GM12878 (cell line): ENCODE measurements around the gene TM9SF4. TPM values are rescaled to one million over a fixed set of nuclear protein-coding genes. Genes with fewer than 3 reads are reported as not detected.

Experiments used
- ATAC-seq: fragments of 200-7000 bp; cut with Tn5 transposase; 3 replicates; pipeline ENCODE4 v1.9.1; 2020; ENCODE audit warnings: mild to moderate bottlenecking, moderate library complexity
- BruUV-seq: library from RNA; stranded (reverse); fragments of 400-500 nt; replicated peaks from 2 replicates; lab custom pipeline; 2021; lab: Mats Ljungman, UMichigan
- CTCF ChIA-PET: fragments of 300-600 bp; sonication (Branson Sonifier 250); formaldehyde crosslinking; extraction: SDS; loops from one replicate; lab custom pipeline; 2021; ENCODE audit warnings: inconsistent platforms; lab: Yijun Ruan, JAX
- POLR2A ChIA-PET: fragments of 350-600 bp; formaldehyde crosslinking; extraction: SDS; loops from one replicate; lab custom pipeline; 2021; ENCODE audit warnings: inconsistent platforms; lab: Charles Lee
- RAD21 ChIA-PET: fragments of 300-600 bp; sonication (Branson Sonifier 250); formaldehyde crosslinking; loops from one replicate; lab custom pipeline; 2023; ENCODE audit warnings: antibody characterized with exemption; ENCODE audit not compliant: unreplicated experiment; lab: Charles Lee
- SMC1A ChIA-PET: fragments of 300-600 bp; sonication (Branson Sonifier 250); formaldehyde crosslinking; loops from one replicate; lab custom pipeline; 2023; ENCODE audit not compliant: unreplicated experiment, uncharacterized antibody; lab: Charles Lee
- DNase-seq: peaks from one replicate; pipeline ENCODE4 v3.0.0-alpha.2; 2011; ENCODE audit warnings: low read depth, low spot score
- FAIRE-seq: peaks from 3 replicates; lab custom pipeline; 2011; peaks lifted over from hg19 to GRCh38; lab: Jason Lieb, UNC
- H2AFZ ChIP-seq: 2 replicates; pipeline ENCODE4 v1.6.0; 2011; ENCODE audit warnings: low read depth, low read length, control low read depth; ENCODE audit not compliant: control insufficient read depth
- H3K27ac ChIP-seq: 2 replicates; pipeline ENCODE4 v1.5.1; 2011; ENCODE audit warnings: control low read depth; ENCODE audit not compliant: control insufficient read depth, insufficient read depth
- H3K27me3 ChIP-seq, 2 experiments: replicated peaks in 1 of 2; 2 replicates each; pipeline versions ENCODE4 v1.6.0 to v1.6.1; 2011; ENCODE audit warnings: low read length in 1 of 2; ENCODE audit not compliant: control insufficient read depth in 2 of 2, insufficient read depth in 2 of 2
- H3K36me3 ChIP-seq, 2 experiments: 2 replicates each; pipeline ENCODE4 v1.5.1; 2011; ENCODE audit warnings: low read length in 1 of 2; ENCODE audit not compliant: control insufficient read depth in 2 of 2, insufficient read depth in 2 of 2
- H3K4me1 ChIP-seq: 2 replicates; pipeline ENCODE4 v1.6.1; 2011; ENCODE audit warnings: mild to moderate bottlenecking, low read length, moderate library complexity, mixed read lengths; ENCODE audit not compliant: control insufficient read depth, insufficient read depth
- H3K4me2 ChIP-seq: 2 replicates; pipeline ENCODE4 v1.6.0; 2011; ENCODE audit warnings: control low read depth; ENCODE audit not compliant: control insufficient read depth, insufficient read depth
- H3K4me3 ChIP-seq: fragments of 200-600 bp; sonication (generic); 2 replicates; pipeline ENCODE4 v1.5.1; 2016
- H3K79me2 ChIP-seq: 2 replicates; pipeline ENCODE4 v1.6.0; 2011; ENCODE audit warnings: low read length; ENCODE audit not compliant: control insufficient read depth, insufficient read depth
- H3K9ac ChIP-seq: 2 replicates; pipeline ENCODE4 v1.8.0; 2011; ENCODE audit warnings: low read length, control low read depth, mixed read lengths; ENCODE audit not compliant: control insufficient read depth, insufficient read depth
- H3K9me3 ChIP-seq: replicated peaks from 3 replicates; pipeline ENCODE4 v1.5.1; 2011; ENCODE audit warnings: mild to moderate bottlenecking, low read length; ENCODE audit not compliant: control insufficient read depth, insufficient read depth
- H4K20me1 ChIP-seq: 2 replicates; pipeline ENCODE4 v1.6.0; 2011; ENCODE audit not compliant: control insufficient read depth, insufficient read depth
- E2F4 ChIP-seq: IDR thresholded peaks from 2 replicates; pipeline ENCODE4 v1.6.1; 2012; ENCODE audit warnings: low read depth, low read length, improper control_type of control experiment
- ETV6 ChIP-seq, 2 experiments: fragments of 450-650 bp in 1 of 2; IDR thresholded peaks in 1 of 2; conservative IDR thresholded peaks in 1 of 2; 2 replicates each; pipeline ENCODE4 v1.6.1; 2014; ENCODE audit warnings: antibody characterized with exemption in 1 of 2, borderline replicate concordance in 1 of 2, low read depth in 1 of 2, mild to moderate bottlenecking in 1 of 2, moderate library complexity in 1 of 2
- HCFC1 ChIP-seq: fragments of 150-350 bp; IDR thresholded peaks from 2 replicates; pipeline ENCODE4 v1.6.1; 2014; ENCODE audit warnings: low read length
- KLF5 ChIP-seq: fragments of 450-650 bp; IDR thresholded peaks from 2 replicates; pipeline ENCODE4 v1.6.1; 2014; ENCODE audit warnings: mild to moderate bottlenecking; ENCODE audit not compliant: partially characterized antibody
- MTA3 ChIP-seq: IDR thresholded peaks from 2 replicates; pipeline ENCODE4 v1.6.1; 2012; ENCODE audit warnings: low read length, inconsistent platforms, borderline replicate concordance
- MYC ChIP-seq: IDR thresholded peaks from 2 replicates; pipeline ENCODE4 v1.6.1; 2011; ENCODE audit warnings: mild to moderate bottlenecking, low read length, moderate library complexity, inconsistent platforms; ENCODE audit not compliant: insufficient read depth, insufficient replicate concordance, insufficient read length, severe bottlenecking
- SIX5 ChIP-seq: IDR thresholded peaks from 2 replicates; pipeline ENCODE4 v1.6.1; 2011; ENCODE audit warnings: mild to moderate bottlenecking, low read depth, low read length, moderate library complexity; ENCODE audit not compliant: severe bottlenecking
- SUZ12 ChIP-seq: fragments of 200-600 bp; sonication (generic); IDR thresholded peaks from one replicate; pipeline ENCODE4 v1.6.1; 2018; ENCODE audit warnings: antibody characterized with exemption, mild to moderate bottlenecking; ENCODE audit not compliant: unreplicated experiment
- USF1 ChIP-seq: IDR thresholded peaks from 2 replicates; pipeline ENCODE4 v1.6.1; 2011; ENCODE audit warnings: borderline replicate concordance, low read depth, mild to moderate bottlenecking, moderate library complexity, mixed read lengths, low read length; ENCODE audit not compliant: insufficient read depth; ENCODE audit errors: extremely low read length
- WGBS: methylation state at CpG from one replicate; pipeline ENCODE4 v1.1.6; 2016; ENCODE audit warnings: low lambda C conversion rate; ENCODE audit not compliant: insufficient replicate concordance, insufficient coverage; ENCODE audit errors: missing lambda C conversion rate; 5-methylcytosine and 5-hydroxymethylcytosine counted together
- in situ Hi-C: fragments of 300-500 bp; cut with MboI; formaldehyde crosslinking; loops from 9 replicates; pipeline ENCODE4 v1.14.3; 2018; ENCODE audit warnings: mixed read lengths
- intact Hi-C: fragments of 100-400 bp; cut with micrococcal nuclease; formaldehyde crosslinking; loops from one replicate; pipeline ENCODE4 v1.14.2; 2022; ENCODE audit not compliant: unreplicated experiment
- polyA plus RNA-seq, 11 experiments: library from polyadenylated mRNA; depleted of rRNA in 4 of 11; unstranded in 6 of 11; stranded (reverse) in 5 of 11; fragments of >200 nt; fragmentation: Nextera tagmentation in 4 of 11; fragmentation: Illumina TruSeq in 1 of 11; extraction: Ambion mirVana in 4 of 11; extraction: Trizol in 1 of 11; gene quantifications; 1 replicate in 1 of 11; 2 replicates in 10 of 11; pipeline versions ENCODE4 v1.2.1 to v1.2.3, GENCODE V29; 2011 to 2016; ENCODE audit warnings: inconsistent platforms in 2 of 11, missing spikeins in 2 of 11, low read depth in 1 of 11
- total RNA-seq, 4 experiments: library from RNA; depleted of rRNA in 3 of 4; stranded (reverse); fragments of >200 nt in 3 of 4; fragmentation: Illumina TruSeq in 1 of 4; extraction: Trizol in 1 of 4; gene quantifications; 2 replicates each; pipeline versions ENCODE4 v1.2.1 to v1.2.3, GENCODE V29; 2013 to 2021
- TF ChIP-seq, protein P1 (sequence below): fragments of 450-650 bp; formaldehyde crosslinking; IDR thresholded peaks from 2 replicates; pipeline ENCODE4 v1.5.0; 2022; ENCODE audit warnings: mild to moderate bottlenecking, missing genetic modification characterization
- TF ChIP-seq, protein P2 (sequence below): fragments of 450-650 bp; IDR thresholded peaks from 2 replicates; pipeline ENCODE4 v1.6.1; 2017; ENCODE audit warnings: antibody characterized with exemption, mild to moderate bottlenecking, moderate library complexity
- TF ChIP-seq, protein P3 (sequence below): IDR thresholded peaks from 2 replicates; pipeline ENCODE4 v1.6.1; 2011; ENCODE audit warnings: low read depth, mild to moderate bottlenecking, low read length, moderate library complexity, borderline replicate concordance; ENCODE audit errors: extremely low read depth

The TM9SF4 gene
- total and polyA plus RNA-seq, 10 of the 15 experiments (the other 5 are each of a cell fraction or from before 2014, with no cell fraction given), result 8.5 to 47.8 (median 24.3) TPM

DNA sequence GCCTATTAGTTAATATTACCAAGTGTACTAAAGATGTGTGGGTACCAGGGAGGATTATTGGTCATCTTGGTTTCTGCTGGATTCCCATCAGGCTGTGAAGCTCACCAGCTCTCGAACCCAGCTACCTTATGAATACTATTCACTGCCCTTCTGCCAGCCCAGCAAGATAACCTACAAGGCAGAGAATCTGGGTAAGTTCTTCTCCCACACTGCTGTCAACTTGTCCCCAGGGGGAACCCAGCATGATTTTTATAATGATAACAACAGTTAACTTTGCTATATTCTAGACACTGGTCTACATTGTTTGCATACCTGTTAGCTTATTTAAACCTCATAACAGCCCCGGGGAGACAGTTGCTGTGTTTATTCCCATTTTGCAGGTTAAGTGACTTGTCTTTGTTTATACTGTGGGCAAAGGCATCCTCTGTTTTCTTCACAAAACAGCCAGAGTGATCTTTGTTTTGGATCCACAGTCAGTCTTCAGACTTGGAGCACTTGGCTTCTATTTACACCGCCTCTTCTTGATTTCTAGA is 26.5 kb downstream of the TM9SF4 start:
- FAIRE-seq (no peak), DNase-seq (no peak), ATAC-seq (no peak)
- ChIA-PET SMC1A (no interaction called here), CTCF (interaction anchor here (0.7 to 1.4 kb wide), 2 partner anchors 17 to 101 kb away, joined by 3 to 5 read pairs; no protein-coding TSS in a partner anchor), RAD21 (interaction anchor here (1.2 kb wide), 1 partner anchor 11 kb away, joined by 3 read pairs; no protein-coding TSS in a partner anchor), POLR2A (no interaction called here)
- Histone ChIP-seq H3K4me3 (no peak overlapping the region), H4K20me1 (no peaks in the 10 kb centered on the region; the same call in 1 of the 2 replicates), H2AFZ (no peak overlapping the region), H3K9ac (no peak overlapping the region), H3K36me3 (peaks cover 9 to 40% of the 10 kb centered on the region in 2 experiments), H3K9me3 (no peaks in the 10 kb centered on the region), H3K27ac (no peak overlapping the region), H3K4me2 (no peak overlapping the region), H3K27me3 (no peaks in the 10 kb centered on the region), H3K79me2 (peaks cover 21% of the 10 kb centered on the region), H3K4me1 (peaks cover 20% of the 10 kb centered on the region)
- intact Hi-C loops (no loop called here), in situ Hi-C loops (no loop called here)
- no TSS peak for BruUV-seq
- WGBS, result 83% methylated on average over 3 of the region's 3 CpGs
- no peak for TF ChIP-seq SUZ12
- no peak for TF ChIP-seq SIX5
- TF ChIP-seq, protein P1, sequence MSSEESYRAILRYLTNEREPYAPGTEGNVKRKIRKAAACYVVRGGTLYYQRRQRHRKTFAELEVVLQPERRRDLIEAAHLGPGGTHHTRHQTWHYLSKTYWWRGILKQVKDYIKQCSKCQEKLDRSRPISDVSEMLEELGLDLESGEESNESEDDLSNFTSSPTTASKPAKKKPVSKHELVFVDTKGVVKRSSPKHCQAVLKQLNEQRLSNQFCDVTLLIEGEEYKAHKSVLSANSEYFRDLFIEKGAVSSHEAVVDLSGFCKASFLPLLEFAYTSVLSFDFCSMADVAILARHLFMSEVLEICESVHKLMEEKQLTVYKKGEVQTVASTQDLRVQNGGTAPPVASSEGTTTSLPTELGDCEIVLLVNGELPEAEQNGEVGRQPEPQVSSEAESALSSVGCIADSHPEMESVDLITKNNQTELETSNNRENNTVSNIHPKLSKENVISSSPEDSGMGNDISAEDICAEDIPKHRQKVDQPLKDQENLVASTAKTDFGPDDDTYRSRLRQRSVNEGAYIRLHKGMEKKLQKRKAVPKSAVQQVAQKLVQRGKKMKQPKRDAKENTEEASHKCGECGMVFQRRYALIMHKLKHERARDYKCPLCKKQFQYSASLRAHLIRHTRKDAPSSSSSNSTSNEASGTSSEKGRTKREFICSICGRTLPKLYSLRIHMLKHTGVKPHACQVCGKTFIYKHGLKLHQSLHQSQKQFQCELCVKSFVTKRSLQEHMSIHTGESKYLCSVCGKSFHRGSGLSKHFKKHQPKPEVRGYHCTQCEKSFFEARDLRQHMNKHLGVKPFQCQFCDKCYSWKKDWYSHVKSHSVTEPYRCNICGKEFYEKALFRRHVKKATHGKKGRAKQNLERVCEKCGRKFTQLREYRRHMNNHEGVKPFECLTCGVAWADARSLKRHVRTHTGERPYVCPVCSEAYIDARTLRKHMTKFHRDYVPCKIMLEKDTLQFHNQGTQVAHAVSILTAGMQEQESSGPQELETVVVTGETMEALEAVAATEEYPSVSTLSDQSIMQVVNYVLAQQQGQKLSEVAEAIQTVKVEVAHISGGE (CRISPR knock-in tag), result no peak
- TF ChIP-seq, protein P2, sequence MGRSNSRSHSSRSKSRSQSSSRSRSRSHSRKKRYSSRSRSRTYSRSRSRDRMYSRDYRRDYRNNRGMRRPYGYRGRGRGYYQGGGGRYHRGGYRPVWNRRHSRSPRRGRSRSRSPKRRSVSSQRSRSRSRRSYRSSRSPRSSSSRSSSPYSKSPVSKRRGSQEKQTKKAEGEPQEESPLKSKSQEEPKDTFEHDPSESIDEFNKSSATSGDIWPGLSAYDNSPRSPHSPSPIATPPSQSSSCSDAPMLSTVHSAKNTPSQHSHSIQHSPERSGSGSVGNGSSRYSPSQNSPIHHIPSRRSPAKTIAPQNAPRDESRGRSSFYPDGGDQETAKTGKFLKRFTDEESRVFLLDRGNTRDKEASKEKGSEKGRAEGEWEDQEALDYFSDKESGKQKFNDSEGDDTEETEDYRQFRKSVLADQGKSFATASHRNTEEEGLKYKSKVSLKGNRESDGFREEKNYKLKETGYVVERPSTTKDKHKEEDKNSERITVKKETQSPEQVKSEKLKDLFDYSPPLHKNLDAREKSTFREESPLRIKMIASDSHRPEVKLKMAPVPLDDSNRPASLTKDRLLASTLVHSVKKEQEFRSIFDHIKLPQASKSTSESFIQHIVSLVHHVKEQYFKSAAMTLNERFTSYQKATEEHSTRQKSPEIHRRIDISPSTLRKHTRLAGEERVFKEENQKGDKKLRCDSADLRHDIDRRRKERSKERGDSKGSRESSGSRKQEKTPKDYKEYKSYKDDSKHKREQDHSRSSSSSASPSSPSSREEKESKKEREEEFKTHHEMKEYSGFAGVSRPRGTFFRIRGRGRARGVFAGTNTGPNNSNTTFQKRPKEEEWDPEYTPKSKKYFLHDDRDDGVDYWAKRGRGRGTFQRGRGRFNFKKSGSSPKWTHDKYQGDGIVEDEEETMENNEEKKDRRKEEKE, result no peak
- no peak for TF ChIP-seq E2F4
- no peak for TF ChIP-seq MYC
- TF ChIP-seq KLF5, result no peak
- TF ChIP-seq, protein P3, sequence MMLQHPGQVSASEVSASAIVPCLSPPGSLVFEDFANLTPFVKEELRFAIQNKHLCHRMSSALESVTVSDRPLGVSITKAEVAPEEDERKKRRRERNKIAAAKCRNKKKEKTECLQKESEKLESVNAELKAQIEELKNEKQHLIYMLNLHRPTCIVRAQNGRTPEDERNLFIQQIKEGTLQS, result no peak
- TF ChIP-seq ETV6 (conservative IDR thresholded peaks at IDR 0.05 in 1 of 2, IDR thresholded peaks at IDR 0.05 in 1 of 2; ENCODE audit: borderline replicate concordance in 1 of 2, low read depth in 1 of 2), result no peak
- TF ChIP-seq HCFC1, result no peak
- TF ChIP-seq MTA3, result no peak
- no peak for TF ChIP-seq USF1
